Measurements from ENCODE around the gene DNAJC15. TPM values are rescaled to one million over a fixed set of nuclear protein-coding genes. Genes with fewer than 3 reads are reported as not detected.
A peak's percentile ranks its signal among the peaks of the same experiment; 100 is the strongest.
"Not testable (repeated sequence)": the region's sequence is repeated elsewhere in the genome, so short reads cannot be mapped to it uniquely, and the experiment has no call there.

The DNAJC15 gene
- total RNA-seq, 1 donor from 2014 or later: 24.5 TPM

GRCh38 chr13:43044720-43045301 is 21.4 kb downstream of the DNAJC15 start:
- H3K36me3 Mint-ChIP-seq (ENCODE audit: unreplicated experiment): peaks cover 18% of the 10 kb centered on the region
- H3K4me1 Mint-ChIP-seq (ENCODE audit: unreplicated experiment): peaks cover 59% of the 10 kb centered on the region
- no peak overlapping the region for H3K4me3 Mint-ChIP-seq (ENCODE audit: unreplicated experiment)
- no peak for DNase-seq (ENCODE audit: extremely low spot score, unreplicated experiment)
- no peak for TF ChIP-seq CTCF (IDR thresholded peaks at IDR 0.05)
- H3K27me3 Mint-ChIP-seq (ENCODE audit: unreplicated experiment): no peaks in the 10 kb centered on the region
- H3K27ac Mint-ChIP-seq (ENCODE audit: unreplicated experiment): peak overlapping the region; percentile 33
- no peaks in the 10 kb centered on the region for H3K9me3 Mint-ChIP-seq (ENCODE audit: unreplicated experiment)

GRCh38 chr13:43045302-43045773 is 22.0 kb downstream of the DNAJC15 start:
- H3K9me3 Mint-ChIP-seq (ENCODE audit: unreplicated experiment); DNase-seq (ENCODE audit: extremely low spot score, unreplicated experiment): not testable (repeated sequence)

GRCh38 chr13:43046259-43046658 is 22.9 kb downstream of the DNAJC15 start:
- TF ChIP-seq CTCF (IDR thresholded peaks at IDR 0.05): no peak
- no peaks in the 10 kb centered on the region for H3K9me3 Mint-ChIP-seq (ENCODE audit: unreplicated experiment)
- H3K36me3 Mint-ChIP-seq (ENCODE audit: unreplicated experiment): peaks cover 13% of the 10 kb centered on the region
- H3K27me3 Mint-ChIP-seq (ENCODE audit: unreplicated experiment): no peaks in the 10 kb centered on the region
- peaks cover 52% of the 10 kb centered on the region for H3K4me1 Mint-ChIP-seq (ENCODE audit: unreplicated experiment)
- DNase-seq (ENCODE audit: extremely low spot score, unreplicated experiment): no peak
- no peak overlapping the region for H3K27ac Mint-ChIP-seq (ENCODE audit: unreplicated experiment)
- no peak overlapping the region for H3K4me3 Mint-ChIP-seq (ENCODE audit: unreplicated experiment)

More at GRCh38 chr13:43045302-43045773, 22.0 kb downstream of the DNAJC15 start:
- H3K36me3 Mint-ChIP-seq (ENCODE audit: unreplicated experiment): peaks cover 16% of the 10 kb centered on the region
- H3K27me3 Mint-ChIP-seq (ENCODE audit: unreplicated experiment); H3K4me3 Mint-ChIP-seq (ENCODE audit: unreplicated experiment): not testable (repeated sequence)
- H3K4me1 Mint-ChIP-seq (ENCODE audit: unreplicated experiment): peaks cover 59% of the 10 kb centered on the region
- H3K27ac Mint-ChIP-seq (ENCODE audit: unreplicated experiment): peak overlapping the region; percentile 33

GRCh38 chr13:43054803-43055802 is 31.7 kb downstream of the DNAJC15 start:
- H3K27me3 Mint-ChIP-seq (ENCODE audit: unreplicated experiment): no peaks in the 10 kb centered on the region
- peaks cover 42% of the 10 kb centered on the region for H3K4me1 Mint-ChIP-seq (ENCODE audit: unreplicated experiment)
- DNase-seq (ENCODE audit: extremely low spot score, unreplicated experiment): no peak
- no peak for TF ChIP-seq CTCF (IDR thresholded peaks at IDR 0.05)
- H3K36me3 Mint-ChIP-seq (ENCODE audit: unreplicated experiment): peaks cover 7% of the 10 kb centered on the region
- H3K27ac Mint-ChIP-seq (ENCODE audit: unreplicated experiment): no peak overlapping the region
- peaks cover 3% of the 10 kb centered on the region for H3K9me3 Mint-ChIP-seq (ENCODE audit: unreplicated experiment)
- no peak overlapping the region for H3K4me3 Mint-ChIP-seq (ENCODE audit: unreplicated experiment)

GRCh38 chr13:43057653-43058317 is 34.4 kb downstream of the DNAJC15 start:
- TF ChIP-seq CTCF (IDR thresholded peaks at IDR 0.05): no peak
- no peak for DNase-seq (ENCODE audit: extremely low spot score, unreplicated experiment)
- Mint-ChIP-seq H3K4me1 (ENCODE audit: unreplicated experiment) (peaks cover 55% of the 10 kb centered on the region), H3K36me3 (ENCODE audit: unreplicated experiment) (peaks cover 9% of the 10 kb centered on the region), H3K4me3 (ENCODE audit: unreplicated experiment) (peak overlapping the region; percentile 59), H3K27me3 (ENCODE audit: unreplicated experiment) (no peaks in the 10 kb centered on the region), H3K27ac (ENCODE audit: unreplicated experiment) (no peak overlapping the region), H3K9me3 (ENCODE audit: unreplicated experiment) (peaks cover 5% of the 10 kb centered on the region)

Data from osteocyte (in vitro differentiated cells).